Chondrocyte (in vitro differentiated cells): ENCODE results near the gene TNFSF4. TPM values are rescaled to one million over a fixed set of nuclear protein-coding genes. Genes with fewer than 3 reads are reported as not detected.
A peak's percentile ranks its signal among the peaks of the same experiment; 100 is the strongest.

Source experiments
- DNase-seq: peaks from one replicate; pipeline ENCODE4 v3.0.0; 2021; ENCODE audit warnings: mixed read lengths, low spot score
- H3K27ac Mint-ChIP-seq: one replicate; pipeline ENCODE4 v1.8.0; 2021; ENCODE audit warnings: mild to moderate bottlenecking, moderate library complexity, mixed read lengths; ENCODE audit not compliant: unreplicated experiment
- H3K27me3 Mint-ChIP-seq: 2 replicates; pipeline ENCODE4 v1.8.0; 2021; ENCODE audit warnings: low read depth, mixed read lengths
- H3K36me3 Mint-ChIP-seq: 2 replicates; pipeline ENCODE4 v1.8.0; 2021; ENCODE audit warnings: low read depth, mixed read lengths
- H3K4me1 Mint-ChIP-seq: 2 replicates; pipeline ENCODE4 v1.8.0; 2021; ENCODE audit warnings: low read depth, mild to moderate bottlenecking, mixed read lengths
- H3K4me3 Mint-ChIP-seq: one replicate; pipeline ENCODE4 v1.8.0; 2021; ENCODE audit warnings: mild to moderate bottlenecking, moderate library complexity, mixed read lengths; ENCODE audit not compliant: unreplicated experiment
- H3K9me3 Mint-ChIP-seq: 2 replicates; pipeline ENCODE4 v1.8.0; 2021; ENCODE audit warnings: low read depth, mixed read lengths
- CTCF ChIP-seq: fragments of 200-600 bp; sonication (generic); IDR thresholded peaks from 2 replicates; pipeline ENCODE4 v1.5.0; 2021; ENCODE audit warnings: antibody characterized with exemption, mild to moderate bottlenecking, moderate library complexity
- long read RNA-seq: library from polyadenylated mRNA; stranded (forward); transcript quantifications from one replicate; pipeline ENCODE4 v2.0.0, GENCODE V29; 2021
- total RNA-seq: library from RNA; stranded (reverse); gene quantifications from 3 replicates; pipeline ENCODE4 v1.2.1, GENCODE V29; 2021

The TNFSF4 gene
- 0.54 to 1.1 TPM (median 0.77 TPM) in 3 replicates for total RNA-seq
- long read RNA-seq, partial matches to known transcripts: 1 of 5 reads
- long read RNA-seq, other reads (novel, unspliced or antisense): 3 of 5 reads

DNA sequence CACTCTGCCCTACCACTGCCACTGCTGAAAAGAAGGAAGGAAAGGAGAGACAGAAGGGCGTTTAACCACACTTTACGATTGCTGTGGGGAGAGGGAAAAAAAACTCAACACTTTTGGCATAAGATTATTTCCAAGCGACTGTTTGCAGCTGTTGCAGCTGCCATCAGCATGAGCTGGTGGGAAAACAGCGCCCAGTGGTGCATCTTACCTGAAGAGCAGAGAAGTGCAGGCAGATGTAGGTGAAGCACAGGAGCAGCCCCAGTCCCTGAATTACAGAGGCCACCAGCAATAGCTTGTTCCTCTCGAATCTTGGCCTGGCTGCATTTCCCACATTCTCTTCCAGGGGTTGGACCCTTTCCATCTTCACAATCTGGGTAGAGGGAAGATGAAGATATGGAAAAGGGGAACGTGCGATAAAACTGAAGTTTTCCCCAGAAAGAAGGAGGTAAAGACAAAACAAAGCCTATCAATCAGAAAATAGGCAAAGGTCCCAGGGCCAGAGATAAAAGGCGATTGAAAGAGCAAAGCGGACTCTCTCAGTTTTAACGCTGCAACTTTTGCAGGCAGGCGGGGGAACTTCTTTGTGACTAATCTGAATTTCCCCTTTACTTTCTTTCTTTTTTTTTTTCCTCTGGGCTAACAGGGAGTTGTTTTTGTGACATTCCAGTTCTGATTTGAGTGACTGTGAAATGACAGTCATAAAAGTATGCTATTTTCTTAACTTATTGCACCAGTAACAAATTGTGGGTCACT is at the start of gene TNFSF4:
Gene TNFSF4, minus strand, starts transcription at position 516 of the 753 bp plus-strand sequence. Its CDS starts 155 bp downstream, at position 361.
- Mint-ChIP-seq H3K4me3 (no peak within 1 kb of the TSS), H3K36me3 (no peaks in the 10 kb centered on the region), H3K27me3 (peaks cover 2% of the 10 kb centered on the region), H3K4me1 (peaks cover 21% of the 10 kb centered on the region), H3K27ac (no peak within 1 kb of the TSS), H3K9me3 (no peaks in the 10 kb centered on the region)
- no peak for DNase-seq
- no peak for TF ChIP-seq CTCF

DNA sequence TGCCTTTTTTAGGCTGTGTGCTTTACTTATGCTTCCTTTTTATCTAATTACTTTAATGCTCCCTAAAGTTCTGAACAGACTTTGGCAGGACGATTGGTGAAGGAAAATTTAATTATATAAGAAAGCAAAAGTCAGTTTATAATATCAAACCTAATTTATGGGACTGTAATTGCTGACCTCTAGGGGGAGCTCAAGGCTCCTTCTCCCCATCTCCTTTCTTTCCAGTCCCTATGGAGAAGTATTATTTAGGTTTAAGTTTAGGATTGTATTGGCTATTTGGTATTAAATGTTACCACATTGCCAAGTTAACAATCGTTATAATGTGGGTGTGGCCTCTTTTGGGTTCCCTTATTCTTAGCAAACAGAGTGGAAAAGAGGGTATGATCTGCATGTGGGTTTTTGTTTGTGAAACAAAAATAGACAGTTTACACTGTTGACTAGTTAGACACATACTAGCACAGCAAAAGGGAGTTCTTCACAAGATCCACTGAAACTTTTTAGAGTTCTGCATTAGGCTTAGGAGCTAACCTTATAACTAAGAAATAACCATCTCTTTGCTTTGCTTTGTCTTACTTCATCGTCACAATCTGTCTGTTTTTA is 48.2 kb upstream of the TNFSF4 start:
- TF ChIP-seq CTCF: peak; percentile 87
- Mint-ChIP-seq H3K27me3 (no peaks in the 10 kb centered on the region), H3K9me3 (peaks cover 8% of the 10 kb centered on the region), H3K4me1 (no peaks in the 10 kb centered on the region), H3K36me3 (peaks cover 5% of the 10 kb centered on the region), H3K4me3 (no peak overlapping the region), H3K27ac (no peak overlapping the region)
- DNase-seq: no peak

GRCh38 chr1:173253046-173253445 is 45.9 kb upstream of the TNFSF4 start:
- Mint-ChIP-seq H3K4me3 (no peak overlapping the region), H3K27me3 (no peaks in the 10 kb centered on the region), H3K36me3 (no peaks in the 10 kb centered on the region), H3K9me3 (no peaks in the 10 kb centered on the region), H3K4me1 (peaks cover 12% of the 10 kb centered on the region), H3K27ac (no peak overlapping the region)
- TF ChIP-seq CTCF: no peak
- no peak for DNase-seq

- no peaks in the 10 kb centered on the region for H3K9me3 Mint-ChIP-seq
- no peaks in the 10 kb centered on the region for H3K36me3 Mint-ChIP-seq
- H3K4me1 Mint-ChIP-seq: peaks cover 12% of the 10 kb centered on the region
- DNase-seq: no peak
- H3K4me3 Mint-ChIP-seq: no peak overlapping the region
- no peaks in the 10 kb centered on the region for H3K27me3 Mint-ChIP-seq
- H3K27ac Mint-ChIP-seq: no peak overlapping the region
- no peak for TF ChIP-seq CTCF
Measured at GRCh38 chr1:173249349-173249748, 42.2 kb upstream of the TNFSF4 start.

- no peak overlapping the region for H3K4me3 Mint-ChIP-seq
- H3K27ac Mint-ChIP-seq: no peak overlapping the region
- no peaks in the 10 kb centered on the region for H3K27me3 Mint-ChIP-seq
- peaks cover 8% of the 10 kb centered on the region for H3K9me3 Mint-ChIP-seq
- DNase-seq: no peak
- TF ChIP-seq CTCF: no peak
- H3K4me1 Mint-ChIP-seq: peaks cover 12% of the 10 kb centered on the region
- H3K36me3 Mint-ChIP-seq: peaks cover 4% of the 10 kb centered on the region
Measured at GRCh38 chr1:173248247-173248940, 41.3 kb upstream of the TNFSF4 start.
